HepG2 (cell line): ENCODE measurements around the gene RPL31. TPM values are rescaled to one million over a fixed set of nuclear protein-coding genes. Genes with fewer than 3 reads are reported as not detected.

Experiments used
- ATAC-seq: fragments of 200-7000 bp; cut with Tn5 transposase; 3 replicates; pipeline ENCODE4 v1.9.1; 2020; ENCODE audit warnings: mild to moderate bottlenecking, moderate library complexity
- BruUV-seq: library from RNA; stranded (reverse); fragments of 400-500 nt; replicated peaks from 2 replicates; lab custom pipeline; 2021; lab: Mats Ljungman, UMichigan
- CTCF ChIA-PET: fragments of 300-600 bp; formaldehyde crosslinking; extraction: SDS; loops from one replicate; lab custom pipeline; 2021; ENCODE audit warnings: low total read pairs, inconsistent platforms, low intra/inter-chr PET ratio; lab: Yijun Ruan, JAX
- POLR2A ChIA-PET: fragments of 350-600 bp; sonication (Branson Sonifier 250); formaldehyde crosslinking; loops from one replicate; lab custom pipeline; 2020; ENCODE audit warnings: antibody characterized with exemption, inconsistent platforms; lab: Yijun Ruan, JAX
- DNase-seq: peaks from one replicate; pipeline ENCODE4 v3.0.0-alpha.2; 2015; ENCODE audit warnings: low spot score
- FAIRE-seq: peaks from 3 replicates; lab custom pipeline; 2011; peaks lifted over from hg19 to GRCh38; lab: Jason Lieb, UNC
- H2AFZ ChIP-seq: one replicate; pipeline ENCODE4 v1.6.1; 2011; ENCODE audit warnings: low read length, inconsistent platforms
- H3K27ac ChIP-seq: fragments of 300-600 bp; 3 replicates; pipeline ENCODE4 v1.8.0; 2011; ENCODE audit warnings: mixed run types, mild to moderate bottlenecking, mixed read lengths, low read length, inconsistent platforms; ENCODE audit not compliant: insufficient read depth; ENCODE audit errors: extremely low read length
- H3K27me3 ChIP-seq, 2 experiments: fragments of 200-600 bp in 1 of 2; 2 replicates in 1 of 2; 3 replicates in 1 of 2; pipeline versions ENCODE4 v1.6.0 to v1.8.0; 2011; ENCODE audit warnings: low read length in 2 of 2, mild to moderate bottlenecking in 2 of 2, moderate library complexity in 2 of 2, inconsistent platforms in 1 of 2; ENCODE audit not compliant: insufficient read depth in 2 of 2, control insufficient read depth in 1 of 2
- H3K36me3 ChIP-seq, 2 experiments: fragments of 200-600 bp in 1 of 2; replicated peaks in 1 of 2; 2 replicates in 1 of 2; 3 replicates in 1 of 2; pipeline versions ENCODE4 v1.5.1 to v1.8.0; 2011; ENCODE audit warnings: low read length in 2 of 2, inconsistent platforms in 1 of 2; ENCODE audit not compliant: insufficient read depth in 2 of 2, control insufficient read depth in 1 of 2
- H3K4me1 ChIP-seq: 2 replicates; pipeline ENCODE4 v1.5.1; 2012; ENCODE audit warnings: low read length, inconsistent platforms; ENCODE audit not compliant: insufficient read depth
- H3K4me2 ChIP-seq: 2 replicates; pipeline ENCODE4 v1.6.0; 2011; ENCODE audit warnings: low read depth, low read length, inconsistent platforms
- H3K4me3 ChIP-seq, 3 experiments: fragments of 200-600 bp in 1 of 3; sonication (generic), shearing (Covaris generic) in 1 of 3; replicated peaks in 1 of 3; 2 replicates each; pipeline ENCODE4 v1.5.1; 2011 to 2016; ENCODE audit warnings: low read length in 3 of 3, inconsistent platforms in 2 of 3, low read depth in 2 of 3, mild to moderate bottlenecking in 2 of 3, control low read depth in 1 of 3, mixed read lengths in 1 of 3; ENCODE audit not compliant: insufficient read depth in 1 of 3
- H3K79me2 ChIP-seq: one replicate; pipeline ENCODE4 v1.6.1; 2011; ENCODE audit warnings: low read length, inconsistent platforms; ENCODE audit not compliant: insufficient read depth
- H3K9ac ChIP-seq: 2 replicates; pipeline ENCODE4 v1.6.0; 2011; ENCODE audit warnings: mild to moderate bottlenecking, low read depth, low read length, inconsistent platforms; ENCODE audit not compliant: insufficient read depth
- H3K9me3 ChIP-seq: 2 replicates; pipeline ENCODE4 v1.5.1; 2012; ENCODE audit warnings: mild to moderate bottlenecking, low read length
- H4K20me1 ChIP-seq: 2 replicates; pipeline ENCODE4 v1.6.0; 2011; ENCODE audit warnings: inconsistent platforms, mild to moderate bottlenecking, low read length, moderate library complexity; ENCODE audit not compliant: insufficient read depth
- ATF4 ChIP-seq, 2 experiments: fragments of 450-650 bp in 1 of 2; sonication (generic) in 1 of 2; formaldehyde crosslinking; IDR thresholded peaks; 2 replicates each; pipeline versions ENCODE4 v1.5.0 to v1.8.0; 2020 to 2022; ENCODE audit warnings: mild to moderate bottlenecking in 1 of 2, missing genetic modification reagents in 1 of 2
- JARID2 ChIP-seq: sonication (generic); formaldehyde crosslinking; IDR thresholded peaks from 2 replicates; pipeline ENCODE4 v1.8.1; 2023; ENCODE audit warnings: missing genetic modification reagents, inconsistent platforms; ENCODE audit not compliant: insufficient replicate concordance
- MAFF ChIP-seq: IDR thresholded peaks from 2 replicates; pipeline ENCODE4 v1.6.1; 2011; ENCODE audit warnings: low read depth, low read length, improper control_type of control experiment
- MAFK ChIP-seq, 2 experiments: IDR thresholded peaks in 1 of 2; conservative IDR thresholded peaks in 1 of 2; 2 replicates each; pipeline ENCODE4 v1.6.1; 2011; ENCODE audit warnings: improper control_type of control experiment in 2 of 2, low read length in 2 of 2
- NFRKB ChIP-seq: fragments of 450-650 bp; IDR thresholded peaks from 2 replicates; pipeline ENCODE4 v1.6.1; 2017
- POLR2A ChIP-seq, 2 experiments: IDR thresholded peaks; 2 replicates each; pipeline ENCODE4 v1.6.1; 2011; ENCODE audit warnings: low read depth in 2 of 2, low read length in 2 of 2, mild to moderate bottlenecking in 1 of 2, moderate library complexity in 1 of 2; ENCODE audit not compliant: insufficient read depth in 1 of 2
- POLR2G ChIP-seq: fragments of 200-400 bp; formaldehyde crosslinking; IDR thresholded peaks from 2 replicates; pipeline ENCODE4 v1.6.1; 2018; ENCODE audit warnings: mild to moderate bottlenecking, low read depth, low read length, moderate library complexity
- PRPF4 ChIP-seq: fragments of 200-400 bp; formaldehyde crosslinking; IDR thresholded peaks from 2 replicates; pipeline ENCODE4 v1.6.1; 2016; ENCODE audit warnings: low read length, low read depth; ENCODE audit not compliant: poor library complexity, severe bottlenecking
- RBM22 ChIP-seq: fragments of 200-400 bp; formaldehyde crosslinking; optimal IDR thresholded peaks from 2 replicates; pipeline ENCODE3; 2017; ENCODE audit warnings: mild to moderate bottlenecking, low read length, moderate library complexity
- RCOR2 ChIP-seq: IDR thresholded peaks from 2 replicates; pipeline ENCODE4 v1.6.1; 2016; ENCODE audit warnings: missing biosample characterization, missing genetic modification reagents
- SCMH1 ChIP-seq: sonication (generic); formaldehyde crosslinking; IDR thresholded peaks from 2 replicates; pipeline ENCODE4 v1.9.0; 2021; ENCODE audit warnings: missing genetic modification reagents, mild to moderate bottlenecking, borderline replicate concordance
- SSRP1 ChIP-seq: IDR thresholded peaks from 2 replicates; pipeline ENCODE4 v1.6.1; 2016; ENCODE audit warnings: control low read depth
- ZNF253 ChIP-seq: sonication (generic); formaldehyde crosslinking; IDR thresholded peaks from 2 replicates; pipeline ENCODE4 v1.8.0; 2022; ENCODE audit warnings: mild to moderate bottlenecking, missing genetic modification reagents, borderline replicate concordance
- ZNF546 ChIP-seq: sonication (generic); formaldehyde crosslinking; conservative IDR thresholded peaks from 2 replicates; pipeline ENCODE4 v1.8.1; 2023; ENCODE audit warnings: mild to moderate bottlenecking, missing genetic modification reagents
- ZNF574 ChIP-seq: sonication (generic); formaldehyde crosslinking; IDR thresholded peaks from 2 replicates; pipeline ENCODE4 v1.4.0; 2020; ENCODE audit warnings: missing genetic modification reagents
- WGBS: methylation state at CpG from one replicate; pipeline ENCODE4 v1.1.6; 2017; ENCODE audit warnings: low lambda C conversion rate; 5-methylcytosine and 5-hydroxymethylcytosine counted together
- in situ Hi-C: cut with HindIII; loops from 2 replicates; pipeline ENCODE4 v1.10.0; 2017; ENCODE audit warnings: low pct_unique_long_range_greater_than_20kb; ENCODE audit not compliant: extremely low pct_ligation_motif_present
- intact Hi-C: fragments of 100-400 bp; cut with micrococcal nuclease; formaldehyde crosslinking; loops from one replicate; pipeline ENCODE4 v1.10.0; 2022; ENCODE audit not compliant: unreplicated experiment
- polyA plus RNA-seq, 8 experiments: library from polyadenylated mRNA; depleted of rRNA in 3 of 8; stranded (reverse) in 7 of 8; unstranded in 1 of 8; fragments of >200 nt; fragmentation: Illumina TruSeq in 4 of 8; extraction: Trizol in 4 of 8; gene quantifications; 2 replicates each; pipeline versions ENCODE4 v1.2.1 to v1.2.3, GENCODE V29; 2011 to 2016; ENCODE audit warnings: low read depth in 4 of 8, missing spikeins in 1 of 8, mixed read lengths in 1 of 8; ENCODE audit not compliant: insufficient read depth in 1 of 8
- total RNA-seq, 5 experiments: library from RNA; depleted of rRNA; stranded (reverse); fragments of >200 nt; fragmentation: Illumina TruSeq; extraction: Trizol; gene quantifications; 2 replicates each; pipeline ENCODE4 v1.2.3, GENCODE V29; 2016; ENCODE audit warnings: low read depth in 1 of 5

Gene RPL31
- total and polyA plus RNA-seq, 2 of the 13 experiments (the other 11 are each of a cell fraction or from before 2014, with no cell fraction given): 3,331 to 3,582 TPM

GRCh38 chr2:101014264-101014857, 12.3 kb downstream of the RPL31 start:
- no peak overlapping the region for H3K27ac ChIP-seq
- no peak for DNase-seq
- H3K27me3 ChIP-seq: no peaks in the 10 kb centered on the region
- CTCF ChIA-PET: interaction anchor here (1.4 to 3.9 kb wide), 2 partner anchors 138 to 191 kb away, joined by 6 to 53 read pairs; partner anchors contain the start of gene TBC1D8
- no peaks in the 10 kb centered on the region for H3K9me3 ChIP-seq
- peak; percentile 91 for TF ChIP-seq RBM22
- no peak for TF ChIP-seq ZNF574 (CRISPR knock-in tag)
- TF ChIP-seq POLR2A (IDR thresholded peaks at IDR 0.05; ENCODE audit: insufficient read depth in 1 of 2, low read depth in 2 of 2, low read length in 2 of 2): 0 out of 4 replicates have a peak, but pooled peaks of 1 of the 2 experiments have one; percentile 12
- no peak for TF ChIP-seq RCOR2 (CRISPR knock-in tag)
- TF ChIP-seq ZNF546 (CRISPR knock-in tag): no peak
- TF ChIP-seq NFRKB: no peak
- TF ChIP-seq SCMH1 (CRISPR knock-in tag): no peak
- peak; percentile 87 to 94 for TF ChIP-seq MAFK (conservative IDR thresholded peaks at IDR 0.05 in 1 of 2, IDR thresholded peaks at IDR 0.05 in 1 of 2; ENCODE audit: low read length in 2 of 2)
- no peak for TF ChIP-seq JARID2 (CRISPR knock-in tag)
- peak; percentile 89 for TF ChIP-seq MAFF
- TF ChIP-seq SSRP1 (CRISPR knock-in tag): peak; percentile 34; the same call in 1 of the 2 replicates
- 0 out of 2 replicates have a peak, but pooled peaks have one; percentile 37 for TF ChIP-seq POLR2G
- no peak for TF ChIP-seq ATF4 (CRISPR knock-in tag; IDR thresholded peaks at IDR 0.05)
- no peak for TF ChIP-seq PRPF4
- no peak for TF ChIP-seq ZNF253 (CRISPR knock-in tag)
- H3K9ac ChIP-seq: no peak overlapping the region
- H2AFZ ChIP-seq: no peak overlapping the region
- H3K4me3 ChIP-seq: no peak overlapping the region
- no TSS peak for BruUV-seq
- H3K4me1 ChIP-seq: no peaks in the 10 kb centered on the region
- intact Hi-C loops: loop anchor here (5.0 kb wide), 1 partner anchor 193 kb away; no protein-coding TSS in a partner anchor
- WGBS: over 99% methylated on average over 6 of the region's 6 CpGs
- H3K4me2 ChIP-seq: no peak overlapping the region
- POLR2A ChIA-PET: interaction anchor here (1.3 kb wide), 1 partner anchor 138 kb away, joined by 7 read pairs; the partner anchor contains the start of gene TBC1D8
- peaks cover 8% of the 10 kb centered on the region; the same call in 1 of the 2 replicates for H4K20me1 ChIP-seq
- no peak for ATAC-seq
- H3K36me3 ChIP-seq: peaks cover 11 to 58% of the 10 kb centered on the region in 2 experiments
- in situ Hi-C loops: no loop called here
- H3K79me2 ChIP-seq: peaks cover 2% of the 10 kb centered on the region
- no peak for FAIRE-seq
